Measurements from ENCODE around the gene RPP25L.

The RPP25L gene

GRCh38 chr9:34637356-34638137 lies 25.6 kb upstream of the RPP25L start, which contains the start of gene SIGMAR1:
SIGMAR1 (minus strand) TSS chr9:34637787; CDS start chr9:34637697, 90 bp downstream.
- DNase-seq = peak; percentile 97

- DNase-seq = peak; percentile 50
Measured at GRCh38 chr9:34636791-34637355, 25.0 kb upstream of the RPP25L start.

GRCh38 chr9:34635556-34635955 lies 23.7 kb upstream of the RPP25L start:
- DNase-seq = no peak

GRCh38 chr9:34634551-34635248 lies 22.8 kb upstream of the RPP25L start:
- DNase-seq = no peak

GRCh38 chr9:34633851-34634550 lies 22.1 kb upstream of the RPP25L start:
- DNase-seq = peak; percentile 86

- DNase-seq = no peak
Measured at GRCh38 chr9:34633166-34633565, 21.3 kb upstream of the RPP25L start.

GRCh38 chr9:34630402-34631154 lies 18.7 kb upstream of the RPP25L start:
- no peak for DNase-seq

- DNase-seq = no peak
Measured at GRCh38 chr9:34629491-34629808, 17.6 kb upstream of the RPP25L start.

- DNase-seq = peak; percentile 57
Measured at GRCh38 chr9:34628656-34629490, 17.0 kb upstream of the RPP25L start, which contains the start of gene ARID3C. ARID3C (minus strand) TSS chr9:34629066; CDS start chr9:34628014, 1,052 bp downstream.

GRCh38 chr9:34627716-34628655 lies 16.1 kb upstream of the RPP25L start:
- DNase-seq = no peak

- DNase-seq = no peak
Measured at GRCh38 chr9:34625186-34625486, 13.2 kb upstream of the RPP25L start.

GRCh38 chr9:34624475-34625185 lies 12.7 kb upstream of the RPP25L start:
- no peak for DNase-seq

- no peak for DNase-seq
Measured at GRCh38 chr9:34623374-34624235, 11.7 kb upstream of the RPP25L start.

GRCh38 chr9:34620061-34620994 lies 8.4 kb upstream of the RPP25L start, which contains the start of gene DCTN3:
DCTN3 (minus strand) TSS chr9:34620495; CDS start chr9:34620464, 31 bp downstream.
- peak; percentile 99 for DNase-seq

- no peak for DNase-seq
Measured at GRCh38 chr9:34615132-34615531, 3.2 kb upstream of the RPP25L start.

GRCh38 chr9:34612788-34613390 lies 992 bp upstream of the RPP25L start:
- peak; percentile 94 for DNase-seq

GRCh38 chr9:34611251-34611810 lies 566 bp downstream of the RPP25L start:
- no peak for DNase-seq

All from hematopoietic multipotent progenitor cell treated with erythropoietin and hydrocortisone succinate and interleukin-3 and kit ligand, for 4 days (in vitro differentiated cells).